Measurements from ENCODE around the gene POU2AF2.
"Not testable (repeated sequence)": the region's sequence is repeated elsewhere in the genome, so short reads cannot be mapped to it uniquely, and the experiment has no call there.

POU2AF2 gene

DNA sequence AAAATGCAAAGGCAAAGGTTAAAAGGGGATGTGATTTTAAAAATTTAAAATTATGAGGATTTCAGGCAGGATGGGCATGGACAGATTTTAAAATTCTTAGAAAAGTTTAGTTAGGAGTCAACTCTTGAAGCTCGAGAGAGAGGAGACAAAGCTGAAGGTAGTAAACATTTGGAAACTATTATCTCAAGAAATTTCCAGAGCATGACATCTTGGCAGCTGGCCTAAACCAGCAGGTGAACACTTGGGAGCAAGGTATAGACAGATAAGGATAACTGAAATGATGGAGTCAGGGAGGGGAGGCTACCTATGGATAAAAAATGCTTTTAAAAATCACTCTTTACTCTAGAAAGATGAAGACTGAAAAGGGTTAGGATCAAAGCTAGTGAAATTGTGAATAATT is 66.6 kb downstream of the POU2AF2 start:
- TF ChIP-seq ZNF302 (tag by site-specific recombination; IDR thresholded peaks at IDR 0.05; ENCODE audit: low read depth) (no peak), ZSCAN16 (tag by site-specific recombination; IDR thresholded peaks at IDR 0.05) (no peak), ZNF585B (tag by site-specific recombination; IDR thresholded peaks at IDR 0.05) (no peak), ZNF548 (tag by site-specific recombination; IDR thresholded peaks at IDR 0.05) (no peak), ZBTB11 (tag by site-specific recombination; conservative IDR thresholded peaks at IDR 0.05; ENCODE audit: low read depth) (no peak), ZBTB17 (tag by site-specific recombination; IDR thresholded peaks at IDR 0.05) (no peak)
- Histone ChIP-seq H3K36me3 (ENCODE audit: control insufficient read depth in 2 of 2, insufficient read depth in 1 of 2, low read length in 2 of 2) (no peaks in the 10 kb centered on the region), H3K4me1 (ENCODE audit: control insufficient read depth, insufficient read depth, low read length) (no peaks in the 10 kb centered on the region), H3K27ac (ENCODE audit: extremely low read depth, low read depth, low read length) (no peak overlapping the region), H3K4me3 (ENCODE audit: low read depth, low read length) (no peak overlapping the region), H3K9me3 (ENCODE audit: control insufficient read depth, insufficient read depth, low read depth, low read length) (no peaks in the 10 kb centered on the region)
- ChIA-PET POLR2A (no interaction called here), CTCF (no interaction called here)

DNA sequence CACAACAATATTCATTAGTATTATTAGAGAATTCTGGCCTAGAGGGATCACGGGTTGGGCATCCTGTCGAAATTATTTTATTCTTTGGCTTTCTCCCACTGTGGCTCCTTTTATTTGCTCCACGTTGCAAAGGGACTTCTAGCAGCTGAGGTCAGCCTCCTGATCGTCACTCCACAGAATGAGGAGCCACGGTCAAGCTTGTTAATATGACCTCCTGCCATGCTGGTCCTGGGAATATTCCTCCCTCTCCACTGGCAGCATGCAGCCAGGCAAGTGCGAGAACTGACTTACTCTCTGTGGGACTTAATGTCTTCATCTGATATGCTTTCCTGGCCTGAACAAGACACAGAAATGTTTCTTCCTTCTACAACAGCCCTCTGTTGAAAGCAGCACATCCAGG is 73.8 kb downstream of the POU2AF2 start:
- Histone ChIP-seq H3K27ac (ENCODE audit: extremely low read depth, low read depth, low read length) (no peak overlapping the region), H3K9me3 (ENCODE audit: control insufficient read depth, insufficient read depth, low read depth, low read length) (no peaks in the 10 kb centered on the region), H3K4me3 (ENCODE audit: low read depth, low read length) (no peak overlapping the region), H3K4me1 (ENCODE audit: control insufficient read depth, insufficient read depth, low read length) (no peaks in the 10 kb centered on the region), H3K36me3 (ENCODE audit: control insufficient read depth in 2 of 2, insufficient read depth in 1 of 2, low read length in 2 of 2) (no peaks in the 10 kb centered on the region)
- no peak for TF ChIP-seq ZNF571 (tag by site-specific recombination; IDR thresholded peaks at IDR 0.05)
- ChIA-PET CTCF (interaction anchor here (1.7 kb wide), 1 partner anchor 37 kb away, joined by 5 read pairs; no protein-coding TSS in a partner anchor), POLR2A (no interaction called here)

- CTCF ChIA-PET; H3K4me1 ChIP-seq (ENCODE audit: control insufficient read depth, insufficient read depth, low read length); H3K36me3 ChIP-seq (ENCODE audit: control insufficient read depth in 2 of 2, insufficient read depth in 1 of 2, low read length in 2 of 2); H3K9me3 ChIP-seq (ENCODE audit: control insufficient read depth, insufficient read depth, low read depth, low read length); H3K4me3 ChIP-seq (ENCODE audit: low read depth, low read length); H3K27ac ChIP-seq (ENCODE audit: extremely low read depth, low read depth, low read length): not testable (repeated sequence)
- POLR2A ChIA-PET = interaction anchor here (1.2 kb wide), 1 partner anchor 17 kb away, joined by 5 read pairs; no protein-coding TSS in a partner anchor
Observed at GRCh38 chr11:111320199-111320598, 74.7 kb downstream of the POU2AF2 start.

- ChIA-PET POLR2A (interaction anchor here (1.2 kb wide), 1 partner anchor 17 kb away, joined by 5 read pairs; no protein-coding TSS in a partner anchor), CTCF (no interaction called here)
- H3K27ac ChIP-seq (ENCODE audit: extremely low read depth, low read depth, low read length) = no peak overlapping the region
- H3K4me1 ChIP-seq (ENCODE audit: control insufficient read depth, insufficient read depth, low read length) = no peaks in the 10 kb centered on the region
- TF ChIP-seq ZFP37 (tag by site-specific recombination; IDR thresholded peaks at IDR 0.05) (no peak), ZNF548 (tag by site-specific recombination; IDR thresholded peaks at IDR 0.05) (no peak), SETDB1 (IDR thresholded peaks at IDR 0.05; ENCODE audit: insufficient read length, low read length) (no peak), ZBTB21 (tag by site-specific recombination; IDR thresholded peaks at IDR 0.05) (no peak), KLF9 (tag by site-specific recombination; IDR thresholded peaks at IDR 0.05; ENCODE audit: low read depth) (no peak), SP7 (tag by site-specific recombination; IDR thresholded peaks at IDR 0.05) (no peak), ZSCAN23 (tag by site-specific recombination; IDR thresholded peaks at IDR 0.05) (no peak)
- TF ChIP-seq, protein P1, sequence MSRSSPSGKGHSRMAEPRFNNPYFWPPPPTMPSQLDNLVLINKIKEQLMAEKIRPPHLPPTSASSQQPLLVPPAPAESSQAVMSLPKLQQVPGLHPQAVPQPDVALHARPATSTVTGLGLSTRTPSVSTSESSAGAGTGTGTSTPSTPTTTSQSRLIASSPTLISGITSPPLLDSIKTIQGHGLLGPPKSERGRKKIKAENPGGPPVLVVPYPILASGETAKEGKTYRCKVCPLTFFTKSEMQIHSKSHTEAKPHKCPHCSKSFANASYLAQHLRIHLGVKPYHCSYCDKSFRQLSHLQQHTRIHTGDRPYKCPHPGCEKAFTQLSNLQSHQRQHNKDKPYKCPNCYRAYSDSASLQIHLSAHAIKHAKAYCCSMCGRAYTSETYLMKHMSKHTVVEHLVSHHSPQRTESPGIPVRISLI (tag by site-specific recombination; IDR thresholded peaks at IDR 0.05) = no peak
- TF ChIP-seq, protein P2, sequence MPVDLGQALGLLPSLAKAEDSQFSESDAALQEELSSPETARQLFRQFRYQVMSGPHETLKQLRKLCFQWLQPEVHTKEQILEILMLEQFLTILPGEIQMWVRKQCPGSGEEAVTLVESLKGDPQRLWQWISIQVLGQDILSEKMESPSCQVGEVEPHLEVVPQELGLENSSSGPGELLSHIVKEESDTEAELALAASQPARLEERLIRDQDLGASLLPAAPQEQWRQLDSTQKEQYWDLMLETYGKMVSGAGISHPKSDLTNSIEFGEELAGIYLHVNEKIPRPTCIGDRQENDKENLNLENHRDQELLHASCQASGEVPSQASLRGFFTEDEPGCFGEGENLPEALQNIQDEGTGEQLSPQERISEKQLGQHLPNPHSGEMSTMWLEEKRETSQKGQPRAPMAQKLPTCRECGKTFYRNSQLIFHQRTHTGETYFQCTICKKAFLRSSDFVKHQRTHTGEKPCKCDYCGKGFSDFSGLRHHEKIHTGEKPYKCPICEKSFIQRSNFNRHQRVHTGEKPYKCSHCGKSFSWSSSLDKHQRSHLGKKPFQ (tag by site-specific recombination; IDR thresholded peaks at IDR 0.05) = no peak
- H3K36me3 ChIP-seq (ENCODE audit: control insufficient read depth in 2 of 2, insufficient read depth in 1 of 2, low read length in 2 of 2) = no peaks in the 10 kb centered on the region
- H3K9me3 ChIP-seq (ENCODE audit: control insufficient read depth, insufficient read depth, low read depth, low read length) = no peaks in the 10 kb centered on the region
- H3K4me3 ChIP-seq (ENCODE audit: low read depth, low read length) = no peak overlapping the region
Observed at GRCh38 chr11:111320728-111321568, 75.4 kb downstream of the POU2AF2 start.

Measured in HEK293 (cell line).